HG02642 (cell line): ENCODE results near the gene PUM1.

Experiments used
- ATAC-seq: cut with Tn5 transposase; IDR thresholded peaks from one replicate; pipeline ENCODE4 v1.9.1; 2021; ENCODE audit warnings: mild to moderate bottlenecking; ENCODE audit not compliant: unreplicated experiment, poor library complexity

The PUM1 gene

DNA sequence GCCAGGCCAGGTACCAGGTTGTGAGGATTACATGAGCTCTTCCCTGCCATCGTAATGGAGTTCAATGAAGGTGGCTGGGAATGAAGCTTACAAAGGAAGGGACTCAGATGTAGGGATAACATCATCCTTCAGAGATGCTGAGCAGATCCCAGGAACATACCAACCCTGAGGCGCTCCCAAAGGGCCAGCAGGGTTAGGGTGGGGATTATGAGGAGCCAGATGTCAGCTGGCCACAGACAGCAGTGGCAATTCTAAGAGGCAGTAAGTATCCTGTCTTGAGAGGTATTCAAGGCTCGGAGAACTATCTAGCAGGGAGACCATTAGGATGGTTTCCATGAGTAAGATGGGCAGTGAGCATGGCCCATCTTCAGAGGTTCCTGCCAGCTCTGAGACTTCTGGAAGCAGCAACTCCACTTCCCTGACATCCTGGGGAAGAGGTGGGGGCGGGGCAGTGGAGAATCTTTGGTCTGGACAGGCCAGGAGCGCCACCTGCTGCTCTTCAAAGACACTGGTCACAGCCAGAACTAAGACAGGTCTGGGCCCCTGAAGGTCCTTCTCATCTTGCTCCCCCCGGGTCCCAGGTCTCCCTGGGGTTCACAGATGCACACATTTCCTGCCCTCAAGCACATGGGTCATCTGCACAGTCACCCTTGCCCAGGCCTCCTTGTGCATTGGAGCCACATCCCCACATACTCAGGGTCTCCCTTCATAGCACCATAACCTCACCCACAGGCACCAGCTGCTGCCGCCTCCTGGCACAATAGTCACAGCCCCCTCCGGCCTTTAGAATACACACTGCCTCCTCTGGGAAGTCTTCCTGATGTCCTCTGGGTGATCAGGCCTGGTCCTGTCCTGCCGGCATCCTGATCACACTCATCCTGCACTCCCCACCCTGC, 154.2 kb downstream of the PUM1 start:
- ATAC-seq, result no peak

DNA sequence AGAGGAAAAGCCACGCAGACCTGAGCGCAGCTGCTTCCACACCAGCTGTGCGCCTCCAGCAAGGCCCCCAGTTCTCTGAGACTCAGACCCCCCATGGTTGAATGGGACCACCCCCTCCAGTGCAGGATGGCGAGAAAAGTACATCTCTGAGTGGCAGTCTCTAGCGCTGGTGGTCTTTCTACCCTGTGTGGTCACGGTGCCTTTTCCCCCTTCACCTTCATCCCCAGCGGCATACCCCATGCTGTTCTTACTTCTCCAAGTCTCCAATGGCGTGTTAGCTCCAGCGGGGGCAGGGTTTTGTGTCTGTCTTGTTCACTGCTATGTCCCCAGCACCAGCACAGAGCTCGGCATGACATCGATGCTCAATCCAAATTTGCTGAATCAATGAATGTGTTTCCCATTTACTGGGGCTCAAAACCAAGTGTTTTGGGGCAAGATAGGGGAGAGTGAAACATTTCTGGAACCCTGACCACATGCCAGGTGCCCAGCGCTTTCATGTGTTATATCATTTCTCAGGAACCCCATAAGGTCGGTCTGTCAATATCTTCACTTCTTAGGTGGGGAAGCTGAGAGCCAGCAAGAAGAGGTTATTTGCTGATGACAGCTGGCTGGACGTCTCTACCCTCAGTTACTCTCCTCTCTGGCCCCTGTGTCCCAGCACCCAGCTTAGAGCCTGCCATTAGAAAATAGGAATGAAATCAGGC, 156.0 kb downstream of the PUM1 start:
- ATAC-seq, result no peak

DNA sequence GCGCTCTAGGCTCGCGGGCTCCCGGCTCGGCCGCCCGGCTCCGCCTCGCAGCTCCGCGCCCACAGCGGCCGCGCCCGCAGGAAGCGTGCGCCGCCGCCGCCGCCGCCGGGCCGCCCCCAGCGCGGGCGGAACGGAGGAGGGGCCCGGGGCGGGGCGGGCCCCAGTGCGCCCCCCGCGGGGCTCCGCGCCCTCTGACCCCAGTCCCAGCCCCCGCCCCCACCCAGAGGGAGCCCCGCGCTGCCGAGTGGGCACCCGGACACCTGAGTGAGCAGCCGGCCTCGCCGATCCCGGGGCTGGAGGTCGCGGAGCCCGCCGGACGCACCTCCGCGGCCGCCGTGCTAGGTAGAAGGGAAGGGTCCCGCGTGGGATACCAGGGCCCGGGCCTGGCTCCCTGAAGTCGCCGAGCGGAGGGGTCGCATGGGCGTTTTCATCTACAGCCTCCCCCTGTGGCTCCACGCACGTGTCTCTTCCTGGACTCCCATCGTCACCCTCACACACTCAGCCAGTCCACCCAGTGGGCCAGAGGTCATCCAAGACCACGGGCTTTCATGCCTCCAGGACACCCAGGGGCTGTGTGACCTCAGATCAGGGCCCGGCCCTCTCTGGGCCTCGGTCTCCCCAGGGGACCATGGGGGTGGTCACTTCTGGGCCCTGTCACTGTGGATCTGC, 156.7 kb downstream of the PUM1 start, which contains the start of gene SDC3:
SDC3 (minus strand) TSS at position 63 of the 669 bp plus-strand sequence. CDS start 172 bp downstream, outside the sequence.
- no peak for ATAC-seq

DNA sequence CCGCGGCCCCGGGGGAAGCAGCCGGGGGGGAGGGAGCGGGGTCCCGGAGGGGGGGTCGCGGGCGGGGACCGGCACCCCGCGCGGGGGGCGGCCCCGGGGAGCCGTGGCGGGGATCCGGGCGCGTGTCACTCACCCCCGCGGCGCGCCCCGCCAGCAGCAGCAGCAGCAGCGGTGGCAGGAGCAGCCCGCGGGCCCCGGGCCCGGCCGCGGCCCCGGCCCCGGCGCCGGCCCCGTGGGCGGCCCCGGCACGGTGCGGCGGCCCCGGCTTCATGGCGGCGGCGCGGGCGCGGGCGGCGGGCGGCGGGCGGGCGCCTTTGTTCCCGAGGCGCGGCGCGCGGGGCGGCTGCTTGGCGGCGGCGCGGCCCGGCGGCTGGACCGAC, 157.2 kb downstream of the PUM1 start:
- no peak for ATAC-seq

DNA sequence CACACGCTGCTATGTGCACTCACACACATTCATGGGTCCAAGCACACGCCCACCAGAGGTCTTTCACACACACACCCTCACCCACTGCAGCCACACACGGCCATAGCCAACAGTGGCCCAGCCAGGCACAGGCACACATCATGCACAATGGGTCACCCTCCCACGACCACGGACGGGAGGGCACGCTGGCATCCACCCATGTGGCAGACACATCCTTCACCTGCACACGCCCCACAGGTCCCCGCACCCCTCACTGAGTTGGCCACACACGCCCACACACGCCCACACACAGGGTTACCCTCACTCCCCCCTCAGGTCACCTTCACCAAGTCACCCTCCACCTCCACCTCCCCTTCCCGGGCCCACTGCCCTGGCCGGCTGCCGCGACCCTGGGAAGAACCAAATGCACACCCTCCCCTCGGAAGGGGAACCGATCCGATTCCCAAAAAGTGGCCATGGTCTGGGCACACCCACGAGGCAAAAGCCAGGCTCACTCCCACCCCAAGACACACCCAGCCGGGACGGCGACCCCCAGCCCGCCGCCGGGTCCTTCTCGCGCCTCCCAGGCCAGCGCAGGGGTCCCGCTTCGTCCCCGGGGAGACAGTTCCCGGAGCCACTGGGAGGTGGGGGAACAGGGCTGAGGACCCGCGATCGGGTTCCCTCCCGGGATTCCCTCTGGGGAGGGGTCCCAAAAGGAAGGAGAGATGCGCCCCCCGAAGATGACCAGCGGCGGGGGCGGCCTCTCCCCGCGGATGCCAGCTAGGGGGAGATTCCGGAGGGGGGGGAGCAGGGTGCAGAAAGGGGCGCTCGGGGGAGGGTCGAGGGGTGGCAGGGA, 157.8 kb downstream of the PUM1 start:
- ATAC-seq, result no peak

DNA sequence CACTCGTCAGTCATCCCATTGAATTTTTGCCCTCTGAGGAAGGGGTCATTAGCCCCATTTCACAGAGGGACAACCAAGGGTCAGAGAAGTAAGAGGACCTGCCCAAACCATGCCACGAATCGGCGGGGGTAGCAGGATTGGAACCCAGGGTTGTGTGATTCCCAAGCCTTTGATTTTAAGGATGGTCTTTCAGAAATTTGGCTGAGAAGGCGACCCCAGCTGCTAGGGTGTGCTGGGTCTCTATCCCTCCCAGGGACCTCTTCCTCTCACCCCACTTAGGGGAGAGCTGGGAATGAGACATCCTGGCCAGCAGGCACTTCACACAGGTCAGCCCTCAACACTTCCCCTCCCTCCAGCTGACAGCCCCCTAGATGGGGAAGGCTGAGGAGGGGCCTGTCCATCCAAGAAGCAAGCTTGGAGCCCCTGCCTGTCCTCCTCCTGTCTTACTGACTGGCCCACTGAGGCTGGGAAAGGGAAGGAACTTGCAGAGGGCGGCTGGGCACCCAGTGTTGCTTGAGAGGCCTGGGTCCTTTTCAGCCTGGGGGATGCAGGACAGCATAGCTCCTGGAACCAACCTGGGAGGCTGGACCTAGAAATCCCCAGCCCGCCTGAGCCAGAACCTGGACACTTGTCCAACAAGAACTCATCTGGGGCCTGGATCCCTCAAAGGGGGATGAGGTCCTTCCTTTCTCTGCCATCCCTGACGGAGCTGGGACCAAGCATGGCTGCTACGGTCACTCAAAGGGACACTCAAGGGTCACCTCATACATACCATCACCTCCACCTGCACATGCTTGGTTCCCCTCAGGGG, 158.7 kb downstream of the PUM1 start:
- no peak for ATAC-seq

DNA sequence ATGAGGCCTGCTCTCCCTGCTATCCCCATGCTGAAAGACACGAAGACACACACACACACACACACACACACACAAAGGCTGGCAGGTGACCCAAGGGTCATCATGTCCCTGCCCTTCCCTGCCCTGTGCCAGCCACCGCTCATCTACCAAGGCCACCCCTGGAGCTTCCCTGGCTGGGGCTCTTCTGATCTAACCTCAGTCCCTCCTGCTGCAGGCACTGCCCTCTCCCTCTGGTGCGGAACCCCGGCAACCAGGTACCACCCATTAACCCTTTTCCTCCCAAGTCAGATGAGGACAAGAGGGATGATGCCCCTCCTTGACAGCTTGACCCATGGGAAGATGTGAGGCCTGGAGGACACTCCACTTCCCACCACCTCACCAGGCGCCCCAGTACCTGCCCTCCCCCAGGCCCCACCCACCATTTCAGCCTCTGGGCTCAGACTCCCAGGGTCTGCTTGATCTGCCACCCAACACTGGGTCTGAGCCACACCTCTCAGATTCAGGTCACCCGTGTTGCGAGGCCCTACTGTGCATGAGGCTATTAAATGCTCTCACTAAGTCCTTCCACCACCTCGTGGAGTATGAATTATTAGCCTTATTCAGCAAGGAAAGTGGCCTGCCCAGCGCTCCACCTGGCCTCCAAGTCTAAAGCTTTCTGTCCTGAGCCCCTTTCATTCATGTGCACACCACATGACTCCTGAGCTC, 159.4 kb downstream of the PUM1 start:
- ATAC-seq, result no peak

DNA sequence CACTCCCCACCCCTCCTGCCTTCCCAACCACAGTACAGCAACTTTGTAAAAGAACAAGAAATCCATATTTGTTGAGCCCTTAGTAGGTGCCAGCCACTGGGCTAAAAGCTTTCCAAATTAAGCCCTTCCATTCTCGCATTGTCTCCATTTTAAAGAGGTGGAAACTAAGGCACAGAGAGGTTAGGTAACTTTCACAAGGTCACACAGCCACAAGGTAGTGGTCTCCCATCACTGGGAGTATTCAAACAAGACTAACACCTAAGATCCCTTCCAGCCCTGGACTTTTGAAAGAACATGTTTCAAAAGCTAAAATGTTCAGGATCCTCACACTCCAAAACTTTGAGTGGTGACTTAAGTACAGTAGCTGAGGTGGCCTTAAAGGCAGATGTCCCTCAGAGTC, 160.1 kb downstream of the PUM1 start:
- ATAC-seq, result no peak

DNA sequence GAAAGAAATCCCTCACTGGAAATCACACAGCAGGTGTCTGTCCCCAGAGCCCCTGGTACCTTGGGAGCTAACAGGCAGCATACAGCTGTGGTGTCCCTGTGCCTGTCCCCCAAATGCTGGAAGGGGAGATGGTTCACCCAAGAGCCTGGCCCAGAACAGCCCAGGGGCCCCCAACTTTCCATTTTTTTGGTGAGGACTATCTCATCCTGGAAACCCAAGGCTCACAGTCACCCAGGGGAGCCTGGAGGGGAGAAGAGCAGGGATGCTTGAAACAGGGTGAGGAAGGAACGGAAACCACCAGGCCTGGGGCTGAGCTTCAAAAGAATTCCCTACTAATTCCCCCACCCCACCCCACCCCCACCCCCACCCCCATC, 160.6 kb downstream of the PUM1 start:
- no peak for ATAC-seq

DNA sequence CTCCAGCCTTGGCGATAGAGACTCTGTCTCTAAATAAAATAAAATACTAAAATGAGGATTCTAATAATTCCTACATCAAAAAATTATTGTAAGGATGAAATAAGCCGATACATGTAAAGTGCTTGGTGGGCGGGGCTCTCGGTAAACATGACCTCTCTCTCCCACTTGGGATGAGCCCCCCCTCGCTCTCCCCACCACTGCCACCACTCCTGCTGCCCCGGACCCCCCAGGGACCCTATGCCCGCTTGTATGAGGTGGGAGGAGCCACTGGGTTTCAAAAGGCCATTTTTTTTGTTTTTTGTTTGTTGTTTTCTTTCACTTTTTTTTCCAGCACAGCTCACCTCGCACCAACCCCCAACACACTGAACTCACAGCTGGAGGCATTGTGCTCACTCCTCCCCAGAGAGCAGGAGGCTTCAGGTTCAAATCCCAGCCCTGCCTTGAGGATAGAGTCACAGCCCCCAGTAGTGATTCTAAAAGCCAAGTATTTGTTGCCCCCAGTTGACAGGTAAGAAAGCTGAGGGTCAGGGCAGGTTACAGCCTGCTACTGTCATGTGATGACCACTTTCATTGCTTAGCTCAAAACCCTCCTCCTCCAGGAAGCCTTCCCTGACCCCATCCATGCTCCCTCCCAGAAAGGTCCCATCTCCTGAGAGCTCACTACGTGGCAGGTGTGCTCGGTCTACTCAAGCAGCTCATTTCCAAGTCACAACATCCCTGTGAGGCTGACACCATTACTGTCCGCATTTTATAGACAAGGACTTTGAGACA, 161.1 kb downstream of the PUM1 start:
- ATAC-seq, result no peak

DNA sequence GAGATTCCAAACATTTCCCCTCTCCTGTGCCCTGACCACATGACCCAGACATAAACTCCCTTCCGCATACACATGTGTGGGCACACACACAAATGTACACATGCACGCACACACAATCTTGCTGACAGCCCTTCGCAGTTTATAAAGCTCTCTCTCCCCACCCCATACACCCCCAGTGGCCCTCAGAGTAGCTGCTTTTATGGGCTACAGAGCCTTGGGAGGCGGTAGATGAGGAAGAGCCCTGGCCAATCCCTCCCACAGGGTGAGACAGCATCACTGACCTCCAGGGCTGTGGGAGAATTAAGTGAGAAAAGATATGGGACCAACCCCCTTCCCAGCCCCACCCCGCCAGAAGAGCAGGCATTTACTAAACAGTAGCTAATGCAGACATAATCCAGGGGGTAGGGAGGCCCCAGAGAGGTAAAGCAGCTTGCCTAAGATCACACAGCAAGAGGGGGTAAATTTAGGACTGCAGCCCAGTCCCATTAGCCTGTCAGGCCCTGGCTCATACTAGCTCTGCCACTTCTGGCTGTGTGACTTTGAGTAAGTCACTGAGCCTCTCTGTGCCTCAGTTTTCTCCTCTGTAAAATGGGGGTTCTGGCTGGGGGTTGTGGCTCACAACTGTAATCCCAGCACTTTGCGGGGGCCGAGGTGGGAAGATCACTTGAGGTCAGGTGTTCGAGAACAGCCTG, 162.0 kb downstream of the PUM1 start:
- ATAC-seq, result no peak

DNA sequence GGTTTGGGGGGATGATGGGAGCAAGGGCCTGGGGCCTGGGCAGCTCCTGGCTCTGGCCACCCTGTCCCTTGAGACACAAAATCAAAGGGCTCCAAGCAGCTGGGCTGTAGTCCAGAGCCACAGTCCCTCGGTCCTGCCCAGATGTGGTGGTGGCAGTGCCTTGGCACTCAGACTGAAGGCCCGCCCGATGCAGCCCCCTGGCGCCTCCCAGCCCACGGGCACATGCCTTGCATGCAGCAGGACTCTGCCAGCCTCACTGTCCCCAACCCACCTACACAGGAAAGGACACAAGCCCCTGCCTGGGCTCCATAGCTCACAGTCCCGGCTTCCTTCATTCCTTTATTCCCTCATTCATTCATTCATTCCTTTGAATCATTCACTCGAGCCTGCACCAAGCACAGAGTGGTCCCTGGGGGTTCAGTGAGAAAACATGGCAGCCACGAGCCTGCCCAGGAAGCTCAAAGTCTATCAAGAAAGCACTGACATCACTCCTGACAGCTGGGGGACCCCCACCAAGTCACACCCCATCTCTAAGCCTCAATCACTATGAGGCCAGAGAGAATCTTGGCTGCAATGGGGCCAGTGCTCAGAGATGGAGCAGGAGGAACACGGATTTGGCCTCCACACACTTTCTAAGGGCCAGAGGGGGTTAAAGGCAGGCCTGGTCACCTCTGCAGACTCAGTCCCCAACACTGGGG, 162.8 kb downstream of the PUM1 start:
- ATAC-seq, result no peak

DNA sequence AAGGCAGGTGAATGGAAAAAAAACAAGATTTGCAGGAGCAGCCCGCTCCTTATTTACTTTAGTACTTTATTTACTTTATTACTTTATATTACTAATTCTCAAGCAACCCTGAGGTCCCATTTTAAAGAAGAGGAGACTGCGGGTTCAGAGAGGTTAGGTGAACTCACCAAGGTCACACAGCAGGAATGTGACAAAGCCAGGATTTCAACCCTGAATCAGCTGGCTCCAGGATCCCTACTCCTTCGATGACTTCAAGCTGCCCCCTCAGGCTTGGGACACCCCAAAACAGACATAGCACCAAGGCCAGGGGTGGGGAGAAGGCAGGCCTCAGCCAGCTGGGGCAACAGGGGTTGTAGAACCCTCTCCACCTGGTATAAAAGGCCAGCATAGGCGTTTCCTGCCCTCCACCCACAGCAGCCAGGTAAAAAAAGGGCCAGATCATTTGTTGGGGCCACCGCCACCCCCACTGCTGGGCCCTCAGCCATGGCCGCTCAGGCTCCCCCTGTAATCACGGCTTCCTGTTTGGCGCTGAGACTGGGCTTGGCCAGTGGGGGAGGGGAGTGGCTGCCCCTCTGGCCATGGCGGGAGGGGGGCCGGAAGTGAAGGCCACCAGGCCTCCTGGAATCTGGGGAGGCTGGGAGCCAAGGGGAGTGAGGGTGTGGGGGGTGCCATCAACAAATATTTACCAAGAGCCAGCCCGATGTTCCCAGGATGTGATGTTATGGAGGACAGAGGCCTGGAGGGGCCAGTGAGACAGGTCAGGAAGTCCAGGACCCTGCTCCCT, 163.5 kb downstream of the PUM1 start:
- no peak for ATAC-seq

DNA sequence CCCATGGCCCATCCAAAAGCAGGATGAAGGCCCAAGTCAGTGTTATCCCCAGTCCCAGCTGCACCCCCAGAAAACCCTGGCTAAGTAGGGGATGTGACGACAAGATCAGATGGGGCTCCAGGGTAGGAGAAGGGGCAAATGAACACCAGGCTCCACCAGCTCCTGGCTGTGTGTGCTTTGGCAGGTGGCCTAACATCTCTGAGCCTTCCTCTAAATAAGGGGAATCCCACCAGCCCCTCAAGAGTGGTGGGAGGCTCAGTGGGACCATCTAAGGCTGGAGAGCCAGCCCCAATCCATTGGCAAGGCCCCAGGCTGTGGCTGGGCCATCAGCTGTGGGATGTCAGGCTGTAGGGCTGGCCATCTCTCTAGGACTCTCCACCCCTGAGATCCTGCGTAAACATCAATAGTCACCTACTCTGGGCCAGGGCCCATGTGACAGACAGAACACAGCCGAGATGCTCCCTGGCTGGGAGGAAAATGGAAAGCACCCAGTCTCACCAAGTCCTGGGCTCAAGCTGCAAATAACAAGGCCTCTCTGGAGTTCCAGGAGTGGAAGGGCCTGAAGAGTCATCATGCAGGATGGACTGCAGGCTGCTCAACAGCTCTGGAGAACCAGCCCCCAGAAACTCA, 164.5 kb downstream of the PUM1 start:
- no peak for ATAC-seq

DNA sequence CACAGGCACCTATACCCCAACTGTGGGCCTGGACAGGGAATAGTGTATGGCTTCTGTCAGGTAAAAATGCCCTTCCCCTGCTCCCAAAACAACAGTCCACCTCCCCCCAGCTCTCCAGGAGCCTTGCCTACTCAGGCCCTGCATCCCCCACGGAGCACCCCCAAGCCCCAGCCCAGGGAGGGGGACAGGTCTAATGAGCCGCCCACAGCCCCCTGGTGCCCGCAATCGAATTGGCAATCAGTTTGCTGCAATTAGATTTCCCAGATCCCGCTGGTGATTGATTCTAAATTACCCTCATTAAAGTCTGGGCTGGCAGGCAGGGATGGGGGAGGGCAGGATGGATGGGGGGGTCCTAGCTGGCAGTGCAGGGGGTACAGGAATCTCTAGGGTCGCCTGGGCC, 165.0 kb downstream of the PUM1 start:
- no peak for ATAC-seq
